ENCODE data around the gene CARD10.

The CARD10 gene

GRCh38 chr22:37559901-37560607 lies 40.8 kb upstream of the CARD10 start, which contains the start of gene CDC42EP1:
TSS of gene CDC42EP1 (plus strand) at chr22:37560480. CDS start at chr22:37566350, 5,870 bp downstream.
- DNase-seq (ENCODE audit: low spot score) = peak; percentile 87
- H3K4me3 ChIP-seq = peak within 1 kb of the TSS; percentile 87
- TF ChIP-seq CTCF (IDR thresholded peaks at IDR 0.05) = no peak
- peak within 1 kb of the TSS; percentile 94 to 97 for H3K27ac ChIP-seq

- H3K27ac ChIP-seq = peak overlapping the region; percentile 94 to 97
- peak overlapping the region; percentile 87 for H3K4me3 ChIP-seq
- no peak for TF ChIP-seq CTCF (IDR thresholded peaks at IDR 0.05)
- DNase-seq (ENCODE audit: low spot score) = peak; percentile 75
Measured at GRCh38 chr22:37559521-37559900, 40.3 kb upstream of the CARD10 start.

GRCh38 chr22:37558815-37559214 lies 39.6 kb upstream of the CARD10 start:
- peak; percentile 70 for DNase-seq (ENCODE audit: low spot score)
- H3K4me3 ChIP-seq = no peak overlapping the region
- peak overlapping the region in 1 of 2 donors; percentile 97 for H3K27ac ChIP-seq
- TF ChIP-seq CTCF (IDR thresholded peaks at IDR 0.05) = no peak

GRCh38 chr22:37557321-37558001 lies 38.2 kb upstream of the CARD10 start:
- no peak for TF ChIP-seq CTCF (IDR thresholded peaks at IDR 0.05)
- no peak for DNase-seq (ENCODE audit: low spot score)
- Histone ChIP-seq H3K4me3 (no peak overlapping the region), H3K27ac (peak overlapping the region in 1 of 2 donors; percentile 47)

- Histone ChIP-seq H3K4me3 (no peak overlapping the region), H3K27ac (peak overlapping the region in 1 of 2 donors; percentile 47)
- TF ChIP-seq CTCF (IDR thresholded peaks at IDR 0.05) = no peak
- peak; percentile 72 for DNase-seq (ENCODE audit: low spot score)
Measured at GRCh38 chr22:37556710-37557109, 37.5 kb upstream of the CARD10 start.

- TF ChIP-seq CTCF (IDR thresholded peaks at IDR 0.05) = no peak
- Histone ChIP-seq H3K4me3 (no peak overlapping the region), H3K27ac (no peak overlapping the region)
- no peak for DNase-seq (ENCODE audit: low spot score)
Measured at GRCh38 chr22:37555029-37555428, 35.8 kb upstream of the CARD10 start.

- Histone ChIP-seq H3K27ac (no peak overlapping the region), H3K4me3 (no peak overlapping the region)
- DNase-seq (ENCODE audit: low spot score) = no peak
- TF ChIP-seq CTCF (IDR thresholded peaks at IDR 0.05) = no peak
Measured at GRCh38 chr22:37553725-37554124, 34.5 kb upstream of the CARD10 start.

Data from coronary artery (tissue), 2 donors.